Measurements from ENCODE around the gene MGAT5B.

GRCh38 chr17:76924345-76925342, 56.4 kb downstream of the MGAT5B start:
- TF ChIP-seq POLR2A (IDR thresholded peaks at IDR 0.05) = no peak
- TF ChIP-seq, protein P1, sequence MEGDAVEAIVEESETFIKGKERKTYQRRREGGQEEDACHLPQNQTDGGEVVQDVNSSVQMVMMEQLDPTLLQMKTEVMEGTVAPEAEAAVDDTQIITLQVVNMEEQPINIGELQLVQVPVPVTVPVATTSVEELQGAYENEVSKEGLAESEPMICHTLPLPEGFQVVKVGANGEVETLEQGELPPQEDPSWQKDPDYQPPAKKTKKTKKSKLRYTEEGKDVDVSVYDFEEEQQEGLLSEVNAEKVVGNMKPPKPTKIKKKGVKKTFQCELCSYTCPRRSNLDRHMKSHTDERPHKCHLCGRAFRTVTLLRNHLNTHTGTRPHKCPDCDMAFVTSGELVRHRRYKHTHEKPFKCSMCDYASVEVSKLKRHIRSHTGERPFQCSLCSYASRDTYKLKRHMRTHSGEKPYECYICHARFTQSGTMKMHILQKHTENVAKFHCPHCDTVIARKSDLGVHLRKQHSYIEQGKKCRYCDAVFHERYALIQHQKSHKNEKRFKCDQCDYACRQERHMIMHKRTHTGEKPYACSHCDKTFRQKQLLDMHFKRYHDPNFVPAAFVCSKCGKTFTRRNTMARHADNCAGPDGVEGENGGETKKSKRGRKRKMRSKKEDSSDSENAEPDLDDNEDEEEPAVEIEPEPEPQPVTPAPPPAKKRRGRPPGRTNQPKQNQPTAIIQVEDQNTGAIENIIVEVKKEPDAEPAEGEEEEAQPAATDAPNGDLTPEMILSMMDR (IDR thresholded peaks at IDR 0.05) = no peak

Measured in lower leg skin (tissue), 3 donors.